HEK293T (cell line): ENCODE results near the gene WSB2.

Experiments used
- CTCF ChIA-PET: fragments of 350-600 bp; formaldehyde crosslinking; extraction: SDS; loops from one replicate; lab custom pipeline; 2021; ENCODE audit warnings: antibody characterized with exemption, inconsistent platforms; lab: Yijun Ruan, JAX
- POLR2A ChIA-PET: fragments of 350-600 bp; formaldehyde crosslinking; extraction: SDS; loops from one replicate; lab custom pipeline; 2020; ENCODE audit warnings: antibody characterized with exemption, inconsistent platforms; lab: Yijun Ruan, JAX
- DNase-seq: peaks from one replicate; pipeline ENCODE4 v3.0.0; 2012; ENCODE audit warnings: mixed read lengths; ENCODE audit errors: extremely low spot score
- ARNT ChIP-seq: fragments of 450-650 bp; IDR thresholded peaks from 2 replicates; pipeline ENCODE4 v1.6.1; 2017; ENCODE audit warnings: mild to moderate bottlenecking
- BHLHE40 ChIP-seq: fragments of 450-650 bp; IDR thresholded peaks from 2 replicates; pipeline ENCODE4 v1.6.1; 2016; ENCODE audit warnings: mild to moderate bottlenecking, moderate library complexity, borderline replicate concordance
- CTBP1 ChIP-seq: fragments of 450-650 bp; IDR thresholded peaks from 2 replicates; pipeline ENCODE4 v1.6.1; 2016; ENCODE audit warnings: borderline replicate concordance
- ELF4 ChIP-seq: fragments of 450-650 bp; IDR thresholded peaks from 2 replicates; pipeline ENCODE4 v1.6.1; 2017; ENCODE audit warnings: antibody characterized with exemption
- FOXA1 ChIP-seq: fragments of 450-650 bp; IDR thresholded peaks from 2 replicates; pipeline ENCODE4 v1.6.1; 2016; ENCODE audit warnings: mild to moderate bottlenecking
- FOXK2 ChIP-seq: fragments of 450-650 bp; IDR thresholded peaks from 2 replicates; pipeline ENCODE4 v1.6.1; 2016; ENCODE audit warnings: mild to moderate bottlenecking
- FOXM1 ChIP-seq: fragments of 450-650 bp; IDR thresholded peaks from 2 replicates; pipeline ENCODE4 v1.6.1; 2017; ENCODE audit warnings: mild to moderate bottlenecking, borderline replicate concordance
- HDGF ChIP-seq: fragments of 450-650 bp; IDR thresholded peaks from 2 replicates; pipeline ENCODE4 v1.6.1; 2017; ENCODE audit warnings: antibody characterized with exemption, borderline replicate concordance
- L3MBTL2 ChIP-seq: fragments of 450-650 bp; conservative IDR thresholded peaks from 2 replicates; pipeline ENCODE4 v1.6.1; 2016; ENCODE audit warnings: mild to moderate bottlenecking
- LEF1 ChIP-seq: fragments of 450-650 bp; IDR thresholded peaks from 2 replicates; pipeline ENCODE4 v1.6.1; 2017; ENCODE audit warnings: mild to moderate bottlenecking, borderline replicate concordance
- NFRKB ChIP-seq: fragments of 450-650 bp; IDR thresholded peaks from 2 replicates; pipeline ENCODE4 v1.6.1; 2016; ENCODE audit warnings: mild to moderate bottlenecking, moderate library complexity
- PKNOX1 ChIP-seq: fragments of 450-650 bp; IDR thresholded peaks from 2 replicates; pipeline ENCODE4 v1.6.1; 2016
- SP1 ChIP-seq: fragments of 450-650 bp; IDR thresholded peaks from 2 replicates; pipeline ENCODE4 v1.6.1; 2017
- SUZ12 ChIP-seq: fragments of 450-650 bp; IDR thresholded peaks from 2 replicates; pipeline ENCODE4 v1.6.1; 2016; ENCODE audit warnings: mild to moderate bottlenecking
- TARDBP ChIP-seq: fragments of 450-650 bp; IDR thresholded peaks from 2 replicates; pipeline ENCODE4 v1.6.1; 2016
- ZNF384 ChIP-seq: fragments of 450-650 bp; IDR thresholded peaks from 2 replicates; pipeline ENCODE4 v1.6.1; 2016

WSB2 gene

DNA sequence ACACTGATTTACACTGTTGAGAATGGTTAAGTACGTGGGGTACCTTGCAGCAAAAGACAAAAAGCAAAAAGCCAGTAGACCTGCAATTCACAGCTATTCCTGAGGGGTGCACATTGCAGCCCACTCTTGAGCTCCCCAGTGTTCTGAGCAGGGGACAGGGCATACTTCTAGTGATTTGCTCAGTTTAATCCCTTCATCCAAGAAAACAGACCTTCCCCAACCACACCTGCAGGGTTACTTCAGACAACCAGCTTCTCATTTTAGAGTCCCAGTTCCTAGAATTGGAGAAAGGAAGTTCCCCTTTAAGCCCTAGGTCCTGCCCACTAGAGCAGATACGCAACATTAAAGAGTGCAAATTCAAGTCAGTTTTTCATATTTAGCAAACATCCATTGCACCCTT is 3.6 kb upstream of the WSB2 start:
- peak; percentile 22 for DNase-seq
- CTCF ChIA-PET, result interaction anchor here (0.8 to 1.8 kb wide), 3 partner anchors 8 to 10 kb away, joined by 3 to 5 read pairs (median 5); no protein-coding TSS in a partner anchor
- POLR2A ChIA-PET, result interaction anchor here (1.3 kb wide), 1 partner anchor 48 kb away, joined by 5 read pairs; the partner anchor contains the start of gene RFC5
- TF ChIP-seq ARNT, result no peak
- no peak for TF ChIP-seq BHLHE40
- TF ChIP-seq NFRKB, result no peak
- TF ChIP-seq TARDBP, result no peak
- TF ChIP-seq L3MBTL2, result no peak
- no peak for TF ChIP-seq HDGF
- no peak for TF ChIP-seq SP1
- no peak for TF ChIP-seq SUZ12
- no peak for TF ChIP-seq FOXA1
- no peak for TF ChIP-seq FOXK2
- TF ChIP-seq ZNF384, result no peak
- TF ChIP-seq ELF4, result no peak
- TF ChIP-seq FOXM1, result no peak
- no peak for TF ChIP-seq LEF1
- TF ChIP-seq PKNOX1, result no peak
- no peak for TF ChIP-seq CTBP1

DNA sequence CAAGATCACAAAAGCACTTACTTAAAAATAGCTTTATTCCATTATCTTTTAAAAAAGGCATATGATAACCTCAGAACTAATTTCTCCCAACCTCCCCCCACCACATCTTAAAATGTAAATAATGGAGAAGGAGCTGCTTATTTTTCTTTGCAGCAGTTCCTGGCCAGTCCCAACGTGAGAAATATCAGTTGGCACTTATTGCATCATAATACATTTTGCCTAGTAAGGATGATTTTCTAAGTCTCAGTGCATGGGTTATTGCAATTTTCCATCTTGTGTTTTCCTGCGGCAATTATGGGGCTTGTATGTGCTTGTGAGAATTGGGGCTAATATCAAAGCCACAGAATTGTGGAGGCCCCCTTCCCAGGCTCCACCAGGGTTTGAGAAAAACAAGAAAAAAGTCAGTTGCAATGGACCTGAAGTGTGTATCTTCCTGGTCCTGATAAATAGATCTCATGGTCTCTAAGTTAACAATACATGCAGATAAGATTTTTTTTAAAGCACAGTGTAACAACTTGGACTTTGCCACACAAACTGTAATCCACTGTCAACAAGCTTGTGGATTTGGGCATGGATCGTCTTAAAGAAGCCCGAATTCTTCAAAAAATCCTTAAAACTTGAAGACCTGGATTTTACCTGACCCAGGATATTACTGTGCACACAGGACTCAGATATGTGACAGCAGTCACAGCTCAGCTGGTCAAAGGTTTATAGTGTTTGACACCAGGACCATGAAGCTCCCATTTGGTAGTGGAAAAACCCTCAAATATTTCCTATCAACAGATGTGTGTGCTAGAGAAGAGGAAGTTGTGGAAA is 2.8 kb upstream of the WSB2 start:
- ChIA-PET CTCF (interaction anchor here (0.6 to 1.8 kb wide), 4 partner anchors 7 to 375 kb away, joined by 3 to 5 read pairs (median 4); no protein-coding TSS in a partner anchor), POLR2A (interaction anchor here (1.3 kb wide), 1 partner anchor 47 kb away, joined by 5 read pairs; the partner anchor contains the start of gene RFC5)
- no peak for DNase-seq
- no peak for TF ChIP-seq NFRKB
- no peak for TF ChIP-seq FOXK2
- TF ChIP-seq FOXM1, result no peak
- TF ChIP-seq FOXA1, result no peak

DNA sequence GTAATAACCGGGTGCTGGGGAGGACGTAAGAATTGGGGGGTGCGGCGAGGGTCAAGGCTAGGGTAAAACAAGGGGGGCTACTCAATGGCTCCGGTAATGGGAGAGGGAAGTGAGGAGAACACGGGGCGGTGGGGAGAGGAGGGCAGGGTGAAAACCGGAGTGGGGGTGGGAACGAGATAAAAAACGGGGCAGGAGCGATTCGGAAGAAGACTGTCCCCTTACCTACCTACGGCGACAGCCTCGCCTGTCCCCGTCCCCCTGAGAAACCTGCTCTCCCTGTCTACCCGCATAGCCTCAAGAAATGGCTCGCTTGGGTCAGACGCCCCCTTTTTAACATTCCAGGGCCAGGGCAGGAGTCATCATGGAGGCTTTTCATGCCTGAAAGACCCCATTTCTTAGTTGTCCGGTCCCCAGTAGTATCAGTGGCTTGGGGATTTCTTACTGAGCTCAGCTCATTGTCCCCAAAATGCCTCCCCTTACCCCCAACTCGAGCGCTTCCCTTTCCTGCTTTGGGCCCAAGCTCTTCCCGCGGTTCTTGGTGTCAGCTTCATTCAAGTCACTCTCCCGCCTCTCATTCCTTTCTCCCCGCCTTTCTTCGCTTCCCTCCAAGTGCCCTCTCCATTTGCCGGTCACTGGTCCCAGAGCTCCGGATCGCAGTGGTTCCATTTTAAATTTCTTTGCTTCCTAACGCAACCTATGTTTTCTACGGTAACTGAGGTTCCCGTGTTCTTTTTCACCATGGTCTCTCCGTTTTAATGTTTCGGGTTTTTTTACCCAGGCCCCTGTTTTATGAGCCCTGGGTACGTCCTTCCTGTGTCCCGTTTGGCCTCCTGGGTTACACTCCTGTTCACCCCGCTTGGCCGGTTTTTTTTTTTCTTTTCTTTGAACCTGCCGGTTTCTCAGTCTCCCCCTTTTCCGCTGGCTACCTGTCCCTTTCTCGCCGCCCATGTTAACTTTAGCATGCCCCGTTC is 1.2 kb upstream of the WSB2 start:
- POLR2A ChIA-PET, result no interaction called here
- DNase-seq, result no peak
- CTCF ChIA-PET, result interaction anchor here (0.5 kb wide), 1 partner anchor 369 kb away, joined by 7 read pairs; no protein-coding TSS in a partner anchor
- TF ChIP-seq L3MBTL2 (no peak), NFRKB (no peak), SP1 (no peak), ELF4 (no peak), ZNF384 (no peak), PKNOX1 (no peak), LEF1 (no peak), FOXM1 (no peak), FOXK2 (no peak), SUZ12 (no peak), TARDBP (no peak), FOXA1 (no peak), BHLHE40 (no peak)

DNA sequence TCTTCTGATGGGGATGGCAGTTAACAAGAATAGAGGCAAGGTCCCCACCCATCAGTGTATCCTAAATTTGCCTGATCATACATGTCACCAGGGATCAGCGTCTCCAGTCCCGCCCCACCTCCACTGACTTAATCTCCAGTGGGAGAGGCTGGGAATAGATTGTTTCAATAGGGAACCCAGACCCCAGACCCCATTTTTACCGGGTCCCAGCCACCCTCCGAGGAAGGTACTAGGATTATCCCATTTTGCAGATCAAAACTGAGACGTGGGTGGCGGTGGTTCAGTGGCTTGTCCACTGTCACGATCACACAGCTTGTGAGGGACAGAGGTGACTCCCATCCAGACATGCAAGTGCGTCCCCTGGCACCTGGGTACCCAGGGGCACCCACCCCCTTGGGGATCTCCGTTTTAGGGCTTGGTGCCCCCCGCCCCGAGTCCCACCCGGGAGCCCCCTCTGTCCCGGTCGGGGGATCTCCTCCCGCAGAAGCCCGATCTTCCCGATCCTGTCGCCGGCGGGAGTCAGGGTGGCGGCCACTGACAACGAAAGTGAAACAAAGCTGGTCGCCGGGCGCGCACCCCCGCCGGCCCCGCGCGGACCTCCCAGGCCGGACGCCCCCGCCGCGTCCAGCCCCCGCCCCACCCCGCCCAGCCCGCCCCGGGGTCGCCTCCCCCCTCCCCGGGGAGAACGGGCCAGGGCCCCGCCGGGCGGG is 523 bp downstream of the WSB2 start:
- CTCF ChIA-PET, result no interaction called here
- peak; percentile 50 for DNase-seq
- POLR2A ChIA-PET, result interaction anchor here (0.9 kb wide), 1 partner anchor 313 kb away, joined by 3 read pairs; no protein-coding TSS in a partner anchor
- no peak for TF ChIP-seq TARDBP
- no peak for TF ChIP-seq ZNF384
- TF ChIP-seq FOXM1, result no peak
- TF ChIP-seq FOXA1, result no peak
- no peak for TF ChIP-seq NFRKB
- no peak for TF ChIP-seq BHLHE40
- no peak for TF ChIP-seq ELF4
- no peak for TF ChIP-seq L3MBTL2
- TF ChIP-seq SUZ12, result no peak
- no peak for TF ChIP-seq ARNT
- TF ChIP-seq PKNOX1, result no peak
- TF ChIP-seq LEF1, result no peak
- no peak for TF ChIP-seq SP1
- TF ChIP-seq HDGF, result no peak
- no peak for TF ChIP-seq FOXK2
- no peak for TF ChIP-seq CTBP1
